GM21447 (cell line): Measurements from ENCODE around the gene DICER1.

Experiments used
- ATAC-seq: cut with Tn5 transposase; IDR thresholded peaks from one replicate; pipeline ENCODE4 v1.9.1; 2021; ENCODE audit not compliant: unreplicated experiment

Gene DICER1

GRCh38 chr14:95126906-95127530 lies 30.3 kb downstream of the DICER1 start:
- no peak for ATAC-seq

- no peak for ATAC-seq
Observed at GRCh38 chr14:95125915-95126314, 31.4 kb downstream of the DICER1 start.

GRCh38 chr14:95125221-95125620 lies 32.1 kb downstream of the DICER1 start:
- ATAC-seq, result no peak

- no peak for ATAC-seq
Observed at GRCh38 chr14:95123891-95124579, 33.3 kb downstream of the DICER1 start.

- ATAC-seq, result no peak
Observed at GRCh38 chr14:95122621-95122945, 34.7 kb downstream of the DICER1 start.

GRCh38 chr14:95121911-95122620 lies 35.3 kb downstream of the DICER1 start:
- ATAC-seq, result no peak

- ATAC-seq, result no peak
Observed at GRCh38 chr14:95119336-95119735, 38.0 kb downstream of the DICER1 start.

- ATAC-seq, result no peak
Observed at GRCh38 chr14:95117937-95118721, 39.2 kb downstream of the DICER1 start.

- ATAC-seq, result no peak
Observed at GRCh38 chr14:95113476-95113875, 43.9 kb downstream of the DICER1 start.

- no peak for ATAC-seq
Observed at GRCh38 chr14:95111507-95112164, 45.7 kb downstream of the DICER1 start.

- ATAC-seq, result no peak
Observed at GRCh38 chr14:95110178-95110577, 47.2 kb downstream of the DICER1 start.

GRCh38 chr14:95107711-95108110 lies 49.6 kb downstream of the DICER1 start:
- ATAC-seq, result no peak

- ATAC-seq, result no peak
Observed at GRCh38 chr14:95106971-95107370, 50.4 kb downstream of the DICER1 start.

- no peak for ATAC-seq
Observed at GRCh38 chr14:95104911-95105310, 52.4 kb downstream of the DICER1 start.

- no peak for ATAC-seq
Observed at GRCh38 chr14:95102680-95103044, 54.7 kb downstream of the DICER1 start.

- no peak for ATAC-seq
Observed at GRCh38 chr14:95101736-95102679, 55.3 kb downstream of the DICER1 start.

- no peak for ATAC-seq
Observed at GRCh38 chr14:95098984-95099599, 58.2 kb downstream of the DICER1 start.

GRCh38 chr14:95097385-95097784 lies 59.9 kb downstream of the DICER1 start:
- ATAC-seq, result no peak

GRCh38 chr14:95096476-95096875 lies 60.9 kb downstream of the DICER1 start:
- no peak for ATAC-seq

GRCh38 chr14:95095996-95096395 lies 61.3 kb downstream of the DICER1 start:
- no peak for ATAC-seq
